Omental fat pad (tissue), 4 donors: ENCODE results near the gene SLC26A6. TPM values are rescaled to one million over a fixed set of nuclear protein-coding genes. Genes with fewer than 3 reads are reported as not detected.

Experiments
- ATAC-seq: fragments of 150-250 bp; one replicate; pipeline ENCODE4 v1.9.1; 2016; ENCODE audit warnings: mild to moderate bottlenecking, moderate library complexity; ENCODE audit not compliant: low FRiP score
- DNase-seq: peaks from one replicate; pipeline ENCODE4 v3.0.0-alpha.2; 2019; ENCODE audit warnings: low spot score
- small RNA-seq: library from RNA; depleted of rRNA; stranded (forward); fragments of <200 nt; gene quantifications from one replicate; pipeline ENCODE3, GENCODE V24; 2016
- total RNA-seq, 4 donors: library from RNA; depleted of rRNA; stranded (reverse); fragments of >200 nt; gene quantifications; one replicate each; pipeline ENCODE4 v1.1.0, GENCODE V29; 2016
- TF ChIP-seq, protein P1 (sequence below), 3 donors: fragments of 450-650 bp; IDR thresholded peaks; one replicate each; pipeline ENCODE4 v1.5.1; 2016 to 2017; ENCODE audit warnings: antibody characterized with exemption in 3 of 3, mild to moderate bottlenecking in 3 of 3, moderate library complexity in 2 of 3

Gene SLC26A6
- total RNA-seq, 4 donors from 2014 or later = 9.9 to 17.8 (median 14.6) TPM

DNA sequence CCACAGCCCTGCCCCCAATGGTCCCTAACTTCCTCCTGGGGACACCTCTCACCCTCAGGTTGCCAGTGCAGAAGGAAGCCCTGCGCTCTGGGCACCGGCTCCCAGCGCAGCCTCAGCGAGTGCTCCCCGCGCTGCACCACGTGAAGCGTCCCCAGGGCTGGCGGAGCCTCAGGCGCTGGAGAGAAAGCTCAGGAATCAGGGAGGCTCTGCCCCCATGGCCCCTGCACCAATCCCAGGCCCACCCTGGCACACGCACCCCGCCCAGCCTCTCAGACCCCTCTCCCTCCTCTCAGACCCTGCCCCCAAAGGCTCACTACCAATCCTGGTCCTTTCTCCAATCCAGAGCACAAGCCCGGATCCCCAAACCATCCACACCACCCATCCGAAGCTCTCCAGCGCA is 47.0 kb downstream of the SLC26A6 start:
- ATAC-seq (no peak), DNase-seq (no peak)
- TF ChIP-seq, protein P1, sequence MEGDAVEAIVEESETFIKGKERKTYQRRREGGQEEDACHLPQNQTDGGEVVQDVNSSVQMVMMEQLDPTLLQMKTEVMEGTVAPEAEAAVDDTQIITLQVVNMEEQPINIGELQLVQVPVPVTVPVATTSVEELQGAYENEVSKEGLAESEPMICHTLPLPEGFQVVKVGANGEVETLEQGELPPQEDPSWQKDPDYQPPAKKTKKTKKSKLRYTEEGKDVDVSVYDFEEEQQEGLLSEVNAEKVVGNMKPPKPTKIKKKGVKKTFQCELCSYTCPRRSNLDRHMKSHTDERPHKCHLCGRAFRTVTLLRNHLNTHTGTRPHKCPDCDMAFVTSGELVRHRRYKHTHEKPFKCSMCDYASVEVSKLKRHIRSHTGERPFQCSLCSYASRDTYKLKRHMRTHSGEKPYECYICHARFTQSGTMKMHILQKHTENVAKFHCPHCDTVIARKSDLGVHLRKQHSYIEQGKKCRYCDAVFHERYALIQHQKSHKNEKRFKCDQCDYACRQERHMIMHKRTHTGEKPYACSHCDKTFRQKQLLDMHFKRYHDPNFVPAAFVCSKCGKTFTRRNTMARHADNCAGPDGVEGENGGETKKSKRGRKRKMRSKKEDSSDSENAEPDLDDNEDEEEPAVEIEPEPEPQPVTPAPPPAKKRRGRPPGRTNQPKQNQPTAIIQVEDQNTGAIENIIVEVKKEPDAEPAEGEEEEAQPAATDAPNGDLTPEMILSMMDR (IDR thresholded peaks at IDR 0.05) = no peak

DNA sequence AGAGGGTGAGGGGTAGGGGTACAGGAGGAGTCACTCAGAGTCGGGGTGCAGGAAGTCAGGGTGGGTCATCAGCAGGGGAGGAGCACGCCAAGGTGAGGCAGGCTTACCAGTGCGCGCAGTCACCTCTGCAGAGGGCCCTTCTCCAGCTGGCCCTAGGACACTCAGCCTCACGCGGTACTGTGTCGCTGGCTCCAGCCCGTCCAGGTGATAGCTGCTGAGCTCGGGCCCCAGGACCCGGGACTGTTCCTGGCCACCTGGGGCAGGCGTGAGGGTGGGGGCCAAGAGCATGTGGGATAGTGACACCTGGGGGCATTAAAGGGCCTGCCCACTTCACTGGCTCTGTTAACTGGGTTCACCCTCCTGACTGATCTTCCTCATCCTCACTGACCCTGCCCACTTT is 47.6 kb downstream of the SLC26A6 start:
- no peak for ATAC-seq
- TF ChIP-seq, protein P1 (IDR thresholded peaks at IDR 0.05) = no peak
- no peak for DNase-seq

DNA sequence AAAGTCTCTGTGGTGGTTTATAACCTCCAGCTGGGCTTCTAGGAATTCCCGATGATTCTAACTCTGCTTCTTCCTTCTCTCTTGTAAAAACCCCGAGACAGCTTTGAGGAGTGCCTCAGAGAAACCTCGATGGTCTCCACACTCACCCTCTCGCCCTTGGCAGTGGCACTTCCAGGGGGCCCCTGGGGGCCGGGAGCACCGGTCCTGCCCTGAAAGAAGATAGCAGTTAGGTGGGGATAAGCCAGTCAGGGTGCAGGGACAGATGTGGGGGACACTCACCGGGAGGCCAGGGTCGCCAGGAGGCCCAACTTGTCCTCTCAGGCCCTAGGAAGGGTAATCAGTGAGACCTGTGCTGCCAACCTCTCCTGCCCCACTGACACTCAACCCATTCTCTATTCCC is 49.9 kb downstream of the SLC26A6 start:
- TF ChIP-seq, protein P1 (IDR thresholded peaks at IDR 0.05) = no peak
- DNase-seq (no peak), ATAC-seq (no peak)

DNA sequence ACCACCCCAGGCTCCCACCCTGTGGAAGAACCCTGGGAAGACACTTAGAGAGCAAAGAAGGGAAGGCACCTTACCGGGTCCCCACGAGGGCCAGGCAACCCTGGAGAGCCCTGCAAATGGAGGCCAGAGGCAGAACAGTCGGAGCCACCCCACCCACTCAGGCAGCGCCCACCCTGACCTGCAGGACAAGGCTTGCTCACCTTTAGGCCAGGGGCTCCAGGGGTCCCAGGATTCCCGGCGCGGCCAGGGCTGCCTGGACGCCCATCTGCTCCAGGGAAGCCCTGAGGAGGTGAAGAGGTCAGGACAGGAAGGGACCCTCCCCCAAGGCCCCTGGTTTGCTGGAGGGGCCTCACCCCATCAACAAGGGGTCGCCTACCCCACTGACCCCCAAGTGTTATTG is 50.4 kb downstream of the SLC26A6 start:
- DNase-seq (no peak), ATAC-seq (no peak)
- TF ChIP-seq, protein P1 (IDR thresholded peaks at IDR 0.05) = no peak

DNA sequence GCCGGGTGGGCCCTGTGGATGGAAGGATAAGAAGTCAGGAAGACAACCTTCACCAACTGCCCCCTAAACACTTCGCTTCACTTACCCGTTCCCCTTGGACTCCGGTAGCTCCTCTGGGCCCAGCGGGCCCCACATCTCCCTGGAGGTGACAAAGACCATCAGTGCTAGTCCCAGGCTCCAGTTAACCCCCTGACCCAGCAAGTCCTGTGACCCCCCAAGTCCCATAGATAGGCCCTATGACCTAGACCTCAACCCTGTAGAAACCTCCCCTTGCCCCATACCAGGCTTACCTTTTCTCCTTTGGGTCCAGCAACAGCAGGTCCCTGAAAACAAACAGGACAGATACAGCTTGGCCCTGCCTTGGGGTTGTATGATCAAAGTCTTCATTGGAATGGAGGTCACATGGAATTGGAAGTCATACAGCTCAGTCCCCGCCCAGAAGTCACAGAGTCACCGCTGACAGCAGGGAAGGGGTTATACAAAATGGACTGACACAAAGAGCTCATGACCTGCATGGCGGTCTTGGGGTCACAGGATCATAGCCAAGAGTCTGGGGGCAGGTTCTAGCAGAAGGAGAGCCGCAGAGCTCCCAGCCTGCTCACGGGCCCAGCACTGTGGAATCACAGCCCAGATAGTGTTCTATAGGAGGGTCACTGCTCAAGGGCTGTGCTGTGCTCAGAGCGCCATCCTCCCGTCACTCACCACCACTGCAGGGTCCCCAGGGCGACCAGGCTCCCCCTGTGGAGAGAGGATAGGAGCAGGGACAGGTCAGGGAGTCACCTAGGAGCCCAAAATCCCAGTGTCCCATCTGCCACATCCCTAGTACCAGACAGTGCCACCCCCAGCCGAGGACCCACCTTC is 53.4 kb downstream of the SLC26A6 start:
- no peak for ATAC-seq
- TF ChIP-seq, protein P1 (IDR thresholded peaks at IDR 0.05) = no peak

DNA sequence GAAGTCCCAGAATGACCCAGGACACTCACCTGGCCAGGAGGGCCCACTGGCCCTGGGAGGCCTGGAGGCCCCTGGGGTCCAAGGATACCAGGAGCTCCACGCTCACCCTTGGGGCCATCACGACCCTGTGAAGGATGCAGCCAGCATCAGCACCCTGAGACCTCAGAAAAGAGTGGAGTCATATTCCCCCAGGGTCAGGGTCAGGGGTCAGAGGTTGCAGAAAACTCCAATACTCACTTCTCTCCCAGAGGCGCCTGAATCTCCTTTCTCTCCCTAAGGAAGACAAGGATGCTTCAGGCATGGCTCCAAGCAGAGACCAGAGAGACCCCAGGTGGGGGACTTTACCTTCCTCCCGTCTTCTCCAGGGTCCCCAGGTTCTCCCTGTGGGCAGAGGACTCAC is 58.6 kb downstream of the SLC26A6 start:
- TF ChIP-seq, protein P1 (IDR thresholded peaks at IDR 0.05) = no peak
- DNase-seq (no peak), ATAC-seq (no peak)

More for the DNA sequence above, 53.4 kb downstream of the SLC26A6 start:
- no peak for DNase-seq

Small RNA genes within 50 kb of the gene (small RNA-seq; reads per million reads assigned to genes)
- gene AC141002.1 = not detected

Other genes with a start within 250 kb of the SLC26A6 start
- gene PLXNB1, start 205.4 kb downstream of the SLC26A6 start, total RNA-seq = 10 to 100 TPM; 66.7 to 91.3 (median 77.1) TPM
- 10 to 100 TPM; 11.6 to 15.1 (median 13.6) TPM for gene CCDC51, start 195.3 kb downstream of the SLC26A6 start, total RNA-seq
- 100 to 1,000 TPM; 239 to 266 (median 255) TPM for gene TMA7, start 195.2 kb downstream of the SLC26A6 start, total RNA-seq
- gene ATRIP, start 188.7 kb downstream of the SLC26A6 start, total RNA-seq = 1 to 10 TPM; 4.0 to 6.5 (median 5.5) TPM
- 100 to 1,000 TPM in 3 of 4 donors, 10 to 100 TPM in 1; 99.5 to 120 (median 118) TPM for gene SHISA5, start 131.3 kb downstream of the SLC26A6 start, total RNA-seq
- 10 to 100 TPM in 1 of 4 donors, 1 to 10 TPM in 3; 1.9 to 16.2 (median 3.2) TPM for gene PFKFB4, start 78.7 kb downstream of the SLC26A6 start, total RNA-seq
- gene UCN2, start 71.7 kb downstream of the SLC26A6 start, total RNA-seq = under 1 TPM in 1 of 4 donors, not detected in 3; 0.28 TPM
- 1 to 10 TPM in 3 of 4 donors, under 1 TPM in 1; 0.31 to 2.2 (median 1.9) TPM for gene COL7A1, start 40.1 kb downstream of the SLC26A6 start, total RNA-seq
- gene UQCRC1, start 25.8 kb downstream of the SLC26A6 start, total RNA-seq = 100 to 1,000 TPM; 207 to 282 (median 254) TPM
- gene TMEM89, start 13.7 kb downstream of the SLC26A6 start, total RNA-seq = not detected
- gene CELSR3, start 27.4 kb upstream of the SLC26A6 start, total RNA-seq = 1 to 10 TPM in 2 of 4 donors, under 1 TPM in 2; 0.48 to 2.2 (median 1.1) TPM
- 10 to 100 TPM; 18.9 to 60.2 (median 39.9) TPM for gene NCKIPSD, start 50.5 kb upstream of the SLC26A6 start, total RNA-seq
- 10 to 100 TPM; 35.8 to 77.9 (median 73.3) TPM for gene IP6K2, start 81.8 kb upstream of the SLC26A6 start, total RNA-seq
- 10 to 100 TPM; 28.4 to 35.1 (median 32.0) TPM for gene PRKAR2A, start 212.4 kb upstream of the SLC26A6 start, total RNA-seq